ENCODE measurements around the gene SKIL. TPM values are rescaled to one million over a fixed set of nuclear protein-coding genes. Genes with fewer than 3 reads are reported as not detected.
"Not testable (repeated sequence)": the region's sequence is repeated elsewhere in the genome, so short reads cannot be mapped to it uniquely, and the experiment has no call there.

Gene SKIL
- total and polyA plus RNA-seq, 2 experiments from 2014 or later = 28.6 to 39.1 TPM

DNA sequence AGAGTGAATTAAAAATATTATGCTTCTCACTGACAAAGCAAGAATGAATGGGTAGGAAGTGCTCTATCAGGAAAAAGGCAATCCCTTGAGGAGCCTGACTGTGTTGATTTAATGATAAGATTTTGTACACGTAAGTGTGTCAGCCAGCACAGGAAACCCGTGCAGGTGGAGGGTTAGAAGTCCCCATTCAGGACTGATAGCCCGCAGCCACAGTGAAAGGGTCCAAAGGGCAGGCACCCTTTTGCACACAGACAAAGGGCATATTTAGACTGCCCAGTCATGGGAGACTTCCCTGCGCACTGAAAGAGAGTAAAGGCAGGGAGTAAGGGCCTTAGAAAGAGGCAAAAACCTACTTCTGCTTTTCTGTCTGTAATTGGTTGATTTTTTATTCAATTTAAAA is 26.4 kb upstream of the SKIL start:
- H3K79me2 ChIP-seq (ENCODE audit: insufficient read depth) = no peaks in the 10 kb centered on the region
- no peak overlapping the region for H3K4me3 ChIP-seq
- no peak overlapping the region for H3K27ac ChIP-seq
- in situ Hi-C loops (cut with MboI) = no loop called here
- H4K20me1 ChIP-seq (ENCODE audit: insufficient read depth) = no peaks in the 10 kb centered on the region
- H3K4me1 ChIP-seq (ENCODE audit: insufficient read depth) = peaks cover 4% of the 10 kb centered on the region; the same call in 1 of the 2 replicates
- no peaks in the 10 kb centered on the region for H3K9me3 ChIP-seq (ENCODE audit: low read depth)
- no peaks in the 10 kb centered on the region for H3K9me2 ChIP-seq (ENCODE audit: insufficient read depth)
- H3K9ac ChIP-seq = no peak overlapping the region
- H3K27me3 ChIP-seq (replicated peaks; ENCODE audit: insufficient read depth) = no peaks in the 10 kb centered on the region
- H3F3A ChIP-seq (ENCODE audit: insufficient read depth) = no peaks in the 10 kb centered on the region
- H3K4me2 ChIP-seq (ENCODE audit: unreplicated experiment) = no peak overlapping the region
- 97 to 99% methylated on average over 4 of the region's 4 CpGs for WGBS, 2 experiments (ENCODE audit: low coverage in 1 of 2, low lambda C conversion rate in 2 of 2, missing lambda C conversion rate in 2 of 2)
- TF ChIP-seq EZH2 (IDR thresholded peaks at IDR 0.05; ENCODE audit: insufficient read depth, poor library complexity, severe bottlenecking) = no peak
- TF ChIP-seq EZH2phosphoT487 (IDR thresholded peaks at IDR 0.05; ENCODE audit: insufficient read depth, low read depth) = no peak
- no peak for DNase-seq
- no peak overlapping the region for H2AFZ ChIP-seq
- H3K36me3 ChIP-seq (ENCODE audit: low read depth) = no peaks in the 10 kb centered on the region

DNA sequence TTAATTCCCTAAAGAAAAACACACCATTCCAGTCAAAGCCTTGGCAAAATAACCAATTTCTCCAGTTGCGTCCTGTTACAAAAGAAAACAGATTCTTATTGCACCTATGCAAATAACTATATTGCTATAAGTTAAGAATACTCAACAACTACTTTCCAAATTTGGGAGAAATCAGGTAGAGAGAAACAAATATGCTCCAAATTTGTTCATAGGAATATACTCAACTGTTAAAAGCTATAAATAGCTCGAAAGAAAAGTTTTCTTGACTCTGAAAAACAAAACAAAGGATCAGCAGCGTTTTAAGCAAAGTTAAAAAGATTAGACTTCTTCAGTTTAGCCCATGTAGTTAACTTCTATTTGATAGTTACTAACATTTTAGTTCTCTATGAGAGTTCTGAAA is 20.1 kb upstream of the SKIL start:
- Histone ChIP-seq H2AFZ (no peak overlapping the region), H3K9me2 (ENCODE audit: insufficient read depth) (no peaks in the 10 kb centered on the region), H3K36me3 (ENCODE audit: low read depth) (no peaks in the 10 kb centered on the region), H3K4me2 (ENCODE audit: unreplicated experiment) (no peak overlapping the region), H3K79me2 (ENCODE audit: insufficient read depth) (no peaks in the 10 kb centered on the region), H3K27me3 (replicated peaks; ENCODE audit: insufficient read depth) (no peaks in the 10 kb centered on the region), H3K4me1 (ENCODE audit: insufficient read depth) (no peaks in the 10 kb centered on the region), H3K9me3 (ENCODE audit: low read depth) (no peaks in the 10 kb centered on the region), H3K4me3 (no peak overlapping the region), H3K27ac (no peak overlapping the region), H3F3A (ENCODE audit: insufficient read depth) (no peaks in the 10 kb centered on the region), H3K9ac (no peak overlapping the region), H4K20me1 (ENCODE audit: insufficient read depth) (no peaks in the 10 kb centered on the region)
- DNase-seq = no peak
- whole genome bisulfite sequencing, 2 experiments (ENCODE audit: low coverage in 1 of 2, low lambda C conversion rate in 2 of 2, missing lambda C conversion rate in 2 of 2) = 39 to 45% methylated on average over 3 of the region's 3 CpGs
- in situ Hi-C loops (cut with MboI) = no loop called here
- no peak for TF ChIP-seq EZH2 (IDR thresholded peaks at IDR 0.05; ENCODE audit: insufficient read depth, poor library complexity, severe bottlenecking)
- no peak for TF ChIP-seq EZH2phosphoT487 (IDR thresholded peaks at IDR 0.05; ENCODE audit: insufficient read depth, low read depth)

DNA sequence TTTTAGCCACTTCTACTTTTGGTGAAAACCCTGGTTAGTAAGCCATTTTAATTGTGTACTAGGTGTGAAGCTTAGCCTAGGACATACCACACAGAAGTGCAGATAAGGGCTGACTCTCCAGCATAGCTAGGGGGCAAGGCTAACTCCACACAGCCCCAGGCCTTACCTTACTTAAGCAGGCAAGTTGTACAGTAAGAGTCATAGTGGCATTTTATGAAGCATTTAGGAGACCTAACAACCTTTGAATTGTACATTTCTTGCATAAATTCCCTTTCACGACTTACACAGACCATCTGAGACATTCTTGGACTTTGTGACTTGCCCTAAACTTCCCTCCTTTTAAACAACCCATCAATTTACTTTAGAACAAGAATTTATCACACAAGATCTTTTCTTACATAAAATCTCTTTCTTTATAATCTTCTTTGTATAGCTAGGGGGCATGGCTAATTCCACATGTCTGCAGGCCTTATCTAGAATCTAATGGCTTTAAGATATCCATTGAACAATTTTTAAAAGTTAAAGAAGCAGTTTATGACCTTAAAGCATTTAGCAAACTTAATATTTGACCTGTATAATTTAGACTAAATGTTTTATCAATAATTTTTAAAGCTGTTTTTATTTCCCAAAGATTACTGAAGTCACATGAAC is 18.7 kb upstream of the SKIL start:
- DNase-seq = no peak
- in situ Hi-C loops (cut with MboI) = no loop called here
- WGBS, 2 experiments (ENCODE audit: low coverage in 1 of 2, low lambda C conversion rate in 2 of 2, missing lambda C conversion rate in 2 of 2) = 40 to 56% methylated on average over 1 of the region's 1 CpG
- Histone ChIP-seq H3F3A (ENCODE audit: insufficient read depth) (no peaks in the 10 kb centered on the region), H3K4me3 (no peak overlapping the region), H3K27me3 (replicated peaks; ENCODE audit: insufficient read depth) (no peaks in the 10 kb centered on the region), H3K9me3 (ENCODE audit: low read depth) (no peaks in the 10 kb centered on the region), H3K9me2 (ENCODE audit: insufficient read depth) (no peaks in the 10 kb centered on the region), H4K20me1 (ENCODE audit: insufficient read depth) (no peaks in the 10 kb centered on the region), H3K27ac (no peak overlapping the region), H3K9ac (no peak overlapping the region), H3K36me3 (ENCODE audit: low read depth) (no peaks in the 10 kb centered on the region), H2AFZ (no peak overlapping the region), H3K4me1 (ENCODE audit: insufficient read depth) (no peaks in the 10 kb centered on the region), H3K79me2 (ENCODE audit: insufficient read depth) (no peaks in the 10 kb centered on the region), H3K4me2 (ENCODE audit: unreplicated experiment) (no peak overlapping the region)
- TF ChIP-seq EZH2 (IDR thresholded peaks at IDR 0.05; ENCODE audit: insufficient read depth, poor library complexity, severe bottlenecking) = no peak

DNA sequence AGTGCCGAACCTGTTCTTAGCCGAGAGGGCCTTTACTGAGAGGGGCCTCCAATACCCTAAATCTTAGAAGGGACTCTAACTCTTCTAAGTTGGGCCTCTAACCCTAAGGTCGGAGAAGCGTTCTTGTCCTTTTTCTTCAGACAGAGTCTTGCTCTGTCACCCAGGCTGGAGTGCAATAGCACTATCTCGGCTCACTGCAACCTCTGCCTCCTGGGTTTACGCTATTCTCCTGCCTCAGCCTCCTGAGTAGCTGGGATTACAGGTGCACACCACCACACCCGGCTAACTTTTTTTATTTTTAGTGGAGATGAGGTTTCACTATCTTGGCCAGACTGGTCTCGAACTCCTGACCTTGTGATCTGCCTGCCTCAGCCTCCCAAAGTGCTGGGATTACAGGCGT is 15.2 kb upstream of the SKIL start:
- not testable (repeated sequence) for H3K4me2 ChIP-seq (ENCODE audit: unreplicated experiment); H3K4me3 ChIP-seq

DNA sequence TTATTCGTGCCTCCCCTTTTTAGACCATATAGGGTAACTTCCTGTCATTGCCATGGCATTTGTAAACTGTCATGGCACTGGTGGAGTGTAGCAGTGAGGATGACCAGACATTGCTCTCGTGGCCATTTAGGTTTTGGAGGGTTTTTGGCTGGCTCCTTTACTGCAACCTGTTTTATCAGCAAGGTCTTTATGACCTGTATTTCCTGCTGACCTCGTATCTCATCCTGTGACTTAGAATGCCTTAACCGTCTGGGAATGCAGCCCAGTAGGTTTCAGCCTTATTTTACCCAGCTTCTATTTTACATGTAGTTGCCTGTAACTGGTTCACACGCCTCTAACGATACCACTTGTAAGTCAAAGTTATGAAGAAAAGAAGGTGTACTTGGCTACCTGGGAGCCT is 13.7 kb upstream of the SKIL start:
- H3F3A ChIP-seq (ENCODE audit: insufficient read depth); H3K27me3 ChIP-seq (replicated peaks; ENCODE audit: insufficient read depth); H3K27ac ChIP-seq; H3K36me3 ChIP-seq (ENCODE audit: low read depth); H4K20me1 ChIP-seq (ENCODE audit: insufficient read depth); H2AFZ ChIP-seq; H3K79me2 ChIP-seq (ENCODE audit: insufficient read depth); DNase-seq; in situ Hi-C loops (cut with MboI); H3K9me2 ChIP-seq (ENCODE audit: insufficient read depth); H3K9me3 ChIP-seq (ENCODE audit: low read depth); H3K4me3 ChIP-seq; H3K9ac ChIP-seq; H3K4me2 ChIP-seq (ENCODE audit: unreplicated experiment): not testable (repeated sequence)
- H3K4me1 ChIP-seq (ENCODE audit: insufficient read depth) = peaks cover 17% of the 10 kb centered on the region
- 71 to 75% methylated on average over 6 of the region's 6 CpGs for WGBS, 2 experiments (ENCODE audit: low coverage in 1 of 2, low lambda C conversion rate in 2 of 2, missing lambda C conversion rate in 2 of 2)

More for the DNA sequence above, 15.2 kb upstream of the SKIL start:
- DNase-seq; H4K20me1 ChIP-seq (ENCODE audit: insufficient read depth); H3K27me3 ChIP-seq (replicated peaks; ENCODE audit: insufficient read depth); H3F3A ChIP-seq (ENCODE audit: insufficient read depth); H3K9ac ChIP-seq; H3K9me2 ChIP-seq (ENCODE audit: insufficient read depth); H3K79me2 ChIP-seq (ENCODE audit: insufficient read depth); H2AFZ ChIP-seq; H3K36me3 ChIP-seq (ENCODE audit: low read depth); H3K9me3 ChIP-seq (ENCODE audit: low read depth); in situ Hi-C loops (cut with MboI); H3K27ac ChIP-seq: not testable (repeated sequence)
- H3K4me1 ChIP-seq (ENCODE audit: insufficient read depth) = peaks cover 17% of the 10 kb centered on the region
- WGBS, 2 experiments (ENCODE audit: low coverage in 1 of 2, low lambda C conversion rate in 2 of 2, missing lambda C conversion rate in 2 of 2) = 79 to 81% methylated on average over 9 of the region's 9 CpGs
